GM21447 (cell line): ENCODE data around the gene PLA2G2E.

ENCODE experiments used
- ATAC-seq: cut with Tn5 transposase; IDR thresholded peaks from one replicate; pipeline ENCODE4 v1.9.1; 2021; ENCODE audit not compliant: unreplicated experiment

The PLA2G2E gene, protein sequence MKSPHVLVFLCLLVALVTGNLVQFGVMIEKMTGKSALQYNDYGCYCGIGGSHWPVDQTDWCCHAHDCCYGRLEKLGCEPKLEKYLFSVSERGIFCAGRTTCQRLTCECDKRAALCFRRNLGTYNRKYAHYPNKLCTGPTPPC

GRCh38 chr1:19923137-19923952, at the start of gene PLA2G2E:
Gene PLA2G2E, minus strand, starts transcription at chr1:19923617. Its CDS starts 58 bp downstream, at chr1:19923559.
- no peak for ATAC-seq

DNA sequence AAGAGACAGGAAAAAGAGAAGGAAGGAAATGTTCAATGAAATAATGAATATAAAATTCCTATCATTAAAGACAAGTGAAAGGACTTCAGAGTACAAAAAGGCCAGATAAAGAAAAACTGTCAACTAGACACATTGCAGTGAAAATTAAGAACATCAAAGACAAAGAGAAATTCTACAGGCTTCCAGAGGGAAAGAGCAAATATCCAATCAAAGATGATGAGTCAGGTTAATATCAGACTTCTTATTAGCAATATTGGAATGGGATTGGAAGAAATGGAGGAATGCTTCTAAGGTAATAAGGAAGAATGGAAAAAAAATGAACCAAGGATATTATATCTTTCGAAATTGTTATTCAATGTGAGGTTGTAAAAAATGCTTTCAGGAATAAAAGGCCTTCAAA, 48.2 kb upstream of the PLA2G2E start:
- ATAC-seq: no peak

DNA sequence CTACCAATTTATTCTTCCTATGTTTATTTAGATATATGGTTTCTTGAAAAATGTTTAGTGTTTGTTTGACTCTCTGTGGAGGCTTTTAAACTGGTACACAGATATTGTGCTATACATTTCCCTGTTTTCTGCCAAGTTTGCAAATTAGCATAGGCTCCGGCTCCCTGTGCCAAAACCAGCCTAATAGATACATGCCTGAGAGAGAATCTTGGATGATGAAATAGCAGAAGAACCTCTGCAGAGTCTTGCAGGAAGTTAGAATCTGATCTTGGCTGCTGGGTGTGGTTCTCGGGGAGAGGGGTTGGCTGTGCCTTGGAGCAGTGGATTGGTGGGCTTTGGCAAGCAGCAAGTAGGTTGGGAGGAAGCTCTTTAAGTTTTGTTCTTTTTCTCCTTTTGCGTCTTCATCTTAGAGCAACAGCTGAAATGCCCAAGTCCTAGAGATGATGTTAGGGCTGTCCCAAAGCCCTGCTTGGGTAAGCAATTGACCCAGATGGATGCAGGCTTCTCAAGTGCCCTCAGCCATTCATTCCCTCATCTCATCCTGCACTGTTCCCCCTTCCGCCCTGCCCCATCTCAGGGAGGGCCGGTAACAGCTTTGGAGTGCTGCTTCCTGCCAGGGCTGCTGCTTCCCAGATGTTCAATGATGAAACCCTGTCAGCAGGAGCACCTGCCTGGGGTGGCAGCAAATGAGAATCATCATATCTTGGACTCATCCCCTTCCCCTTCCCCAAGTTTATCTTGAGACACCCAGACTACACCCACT, 46.7 kb upstream of the PLA2G2E start:
- no peak for ATAC-seq

- ATAC-seq: no peak
Measured at GRCh38 chr1:19967808-19968207, 44.4 kb upstream of the PLA2G2E start.

GRCh38 chr1:19964542-19964941, 41.1 kb upstream of the PLA2G2E start:
- no peak for ATAC-seq

DNA sequence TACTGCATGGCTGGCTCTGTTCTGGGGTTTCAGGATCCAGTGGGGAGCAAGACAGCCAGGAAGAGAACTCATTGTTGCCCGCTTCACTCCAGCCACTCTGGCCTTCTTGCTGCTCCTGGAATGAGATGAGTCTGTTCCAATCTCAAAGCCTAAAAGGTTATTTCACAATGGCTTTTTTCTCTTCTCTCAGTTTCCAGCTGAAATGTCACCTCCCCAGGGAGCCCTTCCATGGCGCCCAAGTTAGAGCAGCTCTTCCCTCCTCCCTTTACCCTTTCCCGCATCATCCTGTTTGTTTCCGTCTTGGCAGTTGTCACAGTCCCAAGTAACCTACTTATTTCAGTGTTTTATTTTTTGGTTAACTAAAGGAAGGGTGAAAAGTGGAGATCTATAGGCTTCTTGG, 40.2 kb upstream of the PLA2G2E start:
- ATAC-seq: no peak

- ATAC-seq: no peak
Measured at GRCh38 chr1:19960591-19960990, 37.2 kb upstream of the PLA2G2E start.

- ATAC-seq: no peak
Measured at GRCh38 chr1:19957779-19958178, 34.4 kb upstream of the PLA2G2E start.

GRCh38 chr1:19955534-19956170, 32.2 kb upstream of the PLA2G2E start:
- ATAC-seq: no peak

DNA sequence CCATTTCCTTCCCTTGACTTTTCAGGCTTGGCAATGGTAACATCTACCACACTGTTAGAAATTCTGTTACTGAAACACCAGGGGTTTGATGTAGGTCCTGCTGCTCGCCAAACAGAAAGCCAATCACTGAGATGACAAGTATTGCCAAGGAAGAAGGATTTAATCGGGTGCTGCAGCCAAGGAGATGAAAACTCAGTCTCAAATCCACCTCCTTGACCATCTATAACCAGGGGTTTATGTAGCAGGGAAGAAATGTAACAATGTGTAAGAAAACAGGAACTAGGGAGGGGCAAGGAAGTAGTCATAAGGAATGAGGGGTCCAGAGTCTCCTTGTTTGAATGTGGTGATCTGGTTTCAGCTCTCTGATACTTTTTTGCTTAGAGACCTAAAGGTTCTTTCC, 30.6 kb upstream of the PLA2G2E start:
- ATAC-seq: no peak

DNA sequence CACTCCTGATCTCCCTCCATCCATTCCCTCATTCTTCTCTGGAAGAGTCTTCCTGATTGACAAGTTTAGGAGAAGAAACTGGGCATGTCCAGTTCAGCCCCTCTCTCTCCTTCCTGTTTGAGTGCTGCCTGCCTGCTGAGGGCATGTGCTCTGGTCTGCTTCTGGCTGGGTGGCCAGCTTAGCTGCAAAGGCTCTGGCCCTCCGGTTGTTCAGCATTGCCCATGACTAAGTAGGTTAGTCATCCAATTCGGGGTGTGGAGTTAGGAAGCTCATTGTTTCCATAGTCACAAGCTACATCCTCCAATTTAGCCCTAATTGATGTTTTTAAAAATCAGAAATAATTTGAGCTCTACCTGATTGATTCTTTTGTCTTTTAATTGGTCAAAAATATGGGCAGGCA, 25.6 kb upstream of the PLA2G2E start:
- ATAC-seq: no peak

- ATAC-seq: no peak
Measured at GRCh38 chr1:19946971-19947370, 23.6 kb upstream of the PLA2G2E start.

- no peak for ATAC-seq
Measured at GRCh38 chr1:19946331-19946751, 22.9 kb upstream of the PLA2G2E start.

GRCh38 chr1:19945914-19946313, 22.5 kb upstream of the PLA2G2E start:
- ATAC-seq: no peak

GRCh38 chr1:19942657-19943056, 19.2 kb upstream of the PLA2G2E start:
- no peak for ATAC-seq

- ATAC-seq: no peak
Measured at GRCh38 chr1:19942088-19942487, 18.7 kb upstream of the PLA2G2E start.

GRCh38 chr1:19941206-19941568, 17.8 kb upstream of the PLA2G2E start:
- no peak for ATAC-seq

DNA sequence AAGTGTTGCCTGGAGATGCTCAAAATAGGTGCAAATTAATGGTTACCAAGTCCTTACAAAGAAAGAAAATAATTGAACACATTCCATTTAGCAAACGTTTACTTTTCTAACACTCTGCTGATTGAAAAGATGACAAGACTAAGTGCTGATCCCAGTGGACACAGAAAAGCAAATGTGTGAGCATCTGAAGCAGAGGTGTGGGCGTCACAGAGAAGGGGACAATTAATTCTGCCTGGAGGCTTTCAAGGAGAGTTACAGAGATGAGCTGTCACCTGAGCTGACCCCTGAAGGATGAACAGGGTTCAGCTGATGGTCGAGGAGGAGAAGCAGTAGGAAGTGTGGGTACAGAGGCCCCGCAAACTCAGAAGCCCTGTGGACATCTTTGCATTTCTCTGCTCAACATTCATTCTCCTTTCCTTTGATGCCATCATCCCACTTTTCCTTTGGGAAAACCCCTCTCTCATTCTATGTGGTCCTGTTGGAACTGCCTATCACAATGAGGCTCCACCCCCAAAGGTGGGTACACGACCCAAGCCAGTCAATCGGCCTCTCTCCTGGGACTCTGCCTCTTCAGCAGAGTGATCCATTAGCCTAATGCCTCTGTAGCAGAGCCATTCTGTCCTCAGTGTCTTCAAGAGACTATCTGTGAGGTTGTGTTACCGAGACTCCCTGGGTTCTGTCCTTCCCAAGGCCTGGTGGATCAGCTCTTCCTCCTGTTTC, 17.2 kb upstream of the PLA2G2E start:
- ATAC-seq: no peak

- no peak for ATAC-seq
Measured at GRCh38 chr1:19938472-19938871, 15.1 kb upstream of the PLA2G2E start.

- no peak for ATAC-seq
Measured at GRCh38 chr1:19936061-19936750, 12.8 kb upstream of the PLA2G2E start.
